KOPT-K1 (cell line): ENCODE data around the gene EIF2S2.

ENCODE experiments used
- H3K27ac ChIP-seq: fragments of 200-600 bp; sonication (generic); 2 replicates; pipeline ENCODE4 v1.5.1; 2016; ENCODE audit warnings: antibody characterized with exemption, mild to moderate bottlenecking, low read depth, low read length; ENCODE audit not compliant: poor library complexity, severe bottlenecking
- H3K36me3 ChIP-seq: fragments of 200-600 bp; sonication (generic); 2 replicates; pipeline ENCODE4 v1.5.1; 2017; ENCODE audit warnings: antibody characterized with exemption, mild to moderate bottlenecking, low read length, moderate library complexity; ENCODE audit not compliant: insufficient read depth
- H3K9me3 ChIP-seq: fragments of 200-600 bp; sonication (generic); 2 replicates; pipeline ENCODE4 v1.5.1; 2017; ENCODE audit warnings: antibody characterized with exemption, low read length, mild to moderate bottlenecking; ENCODE audit not compliant: insufficient read depth, poor library complexity, severe bottlenecking

Gene EIF2S2

GRCh38 chr20:34088305-34089174 is 23.5 kb downstream of the EIF2S2 start:
- no peaks in the 10 kb centered on the region for H3K9me3 ChIP-seq
- H3K27ac ChIP-seq, result no peak overlapping the region
- H3K36me3 ChIP-seq, result peaks cover 99% of the 10 kb centered on the region

GRCh38 chr20:34085544-34086040 is 26.5 kb downstream of the EIF2S2 start:
- H3K9me3 ChIP-seq, result no peaks in the 10 kb centered on the region
- no peak overlapping the region for H3K27ac ChIP-seq
- H3K36me3 ChIP-seq, result peaks cover 100% of the 10 kb centered on the region

GRCh38 chr20:34084227-34084923 is 27.7 kb downstream of the EIF2S2 start:
- peaks cover 100% of the 10 kb centered on the region for H3K36me3 ChIP-seq
- H3K9me3 ChIP-seq, result no peaks in the 10 kb centered on the region
- peak overlapping the region; percentile 8 for H3K27ac ChIP-seq

DNA sequence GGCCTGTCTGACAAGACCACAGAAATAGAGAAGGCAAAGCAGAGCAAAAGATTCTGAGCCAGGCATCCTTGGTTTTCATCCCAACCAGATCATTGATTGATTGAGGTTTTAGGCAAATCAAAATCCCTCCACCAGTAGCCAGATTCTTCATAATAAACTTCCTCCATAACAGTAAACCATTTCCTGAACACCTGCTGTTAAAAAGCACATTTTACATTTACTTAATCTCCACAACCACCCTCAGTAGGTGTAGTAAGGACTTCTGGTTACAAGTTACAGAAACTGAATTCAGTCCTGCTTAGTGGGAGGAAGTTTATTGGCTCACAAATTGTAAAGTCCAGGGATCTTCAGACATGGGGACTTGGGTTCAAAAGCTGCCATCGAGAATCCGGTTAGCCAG is 28.3 kb downstream of the EIF2S2 start:
- no peaks in the 10 kb centered on the region for H3K9me3 ChIP-seq
- peaks cover 100% of the 10 kb centered on the region for H3K36me3 ChIP-seq
- peak overlapping the region; percentile 8 for H3K27ac ChIP-seq

- Histone ChIP-seq H3K27ac (peak overlapping the region; percentile 8), H3K9me3 (no peaks in the 10 kb centered on the region), H3K36me3 (peaks cover 100% of the 10 kb centered on the region)
Observed at GRCh38 chr20:34083137-34083536, 28.9 kb downstream of the EIF2S2 start.

DNA sequence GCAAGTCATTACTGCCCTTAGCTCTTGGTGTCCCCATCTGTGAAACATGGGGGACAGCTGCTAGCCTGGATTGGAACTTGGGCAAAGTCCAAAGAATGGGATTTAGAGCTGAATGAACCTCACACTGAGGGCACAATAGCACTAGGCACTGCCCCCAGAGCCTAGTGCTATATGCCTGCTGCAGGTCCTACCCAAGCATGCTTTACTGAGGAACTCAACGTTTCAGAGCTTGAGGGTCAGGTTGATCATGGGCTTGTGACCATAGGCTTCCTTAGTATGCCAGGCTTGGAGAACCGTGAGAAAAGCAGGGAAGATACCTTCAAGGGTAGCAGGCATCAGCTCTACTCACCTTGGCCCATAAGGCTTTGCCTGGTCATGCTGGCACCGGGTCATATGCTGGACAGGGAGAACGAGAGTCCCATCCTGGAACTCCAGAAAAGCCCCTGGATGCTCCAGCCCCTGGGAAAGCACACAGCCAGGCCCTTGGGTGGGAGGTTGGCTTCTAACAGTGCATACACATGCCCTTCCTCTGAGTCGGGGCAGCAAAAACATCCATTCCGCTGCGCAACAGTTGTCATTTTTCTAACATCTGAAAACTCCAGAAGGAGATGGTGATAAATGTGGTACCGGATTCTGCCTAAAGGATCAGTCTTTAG is 29.7 kb downstream of the EIF2S2 start:
- H3K27ac ChIP-seq, result no peak overlapping the region

GRCh38 chr20:34079818-34080217 is 32.2 kb downstream of the EIF2S2 start:
- peaks cover 100% of the 10 kb centered on the region for H3K36me3 ChIP-seq
- no peak overlapping the region for H3K27ac ChIP-seq
- no peaks in the 10 kb centered on the region for H3K9me3 ChIP-seq

More for the DNA sequence above, 29.7 kb downstream of the EIF2S2 start:
- Histone ChIP-seq H3K36me3 (peaks cover 100% of the 10 kb centered on the region), H3K9me3 (no peaks in the 10 kb centered on the region)

GRCh38 chr20:34078540-34078939 is 33.5 kb downstream of the EIF2S2 start:
- H3K36me3 ChIP-seq, result peaks cover 100% of the 10 kb centered on the region
- no peak overlapping the region for H3K27ac ChIP-seq
- H3K9me3 ChIP-seq, result no peaks in the 10 kb centered on the region

DNA sequence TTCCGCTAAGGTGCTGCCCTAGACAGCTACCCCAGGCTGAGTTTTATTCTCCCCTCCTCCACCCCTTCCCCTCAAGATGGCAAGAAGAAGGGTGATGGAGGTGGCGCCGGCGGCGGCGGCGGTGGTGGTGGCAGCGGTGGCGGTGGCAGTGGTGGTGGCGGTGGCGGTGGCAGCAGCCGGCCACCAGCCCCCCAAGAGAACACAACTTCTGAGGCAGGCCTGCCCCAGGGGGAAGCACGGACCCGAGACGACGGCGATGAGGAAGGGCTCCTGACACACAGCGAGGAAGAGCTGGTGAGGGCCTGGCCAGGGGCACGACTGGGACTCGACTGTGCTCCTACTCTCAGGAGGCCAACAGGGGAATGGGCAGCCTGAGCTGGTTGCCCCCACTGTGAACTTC is 35.1 kb downstream of the EIF2S2 start:
- Histone ChIP-seq H3K27ac (no peak overlapping the region), H3K36me3 (peaks cover 100% of the 10 kb centered on the region), H3K9me3 (no peaks in the 10 kb centered on the region)

- Histone ChIP-seq H3K9me3 (no peaks in the 10 kb centered on the region), H3K27ac (no peak overlapping the region), H3K36me3 (peaks cover 100% of the 10 kb centered on the region)
Observed at GRCh38 chr20:34075647-34076046, 36.4 kb downstream of the EIF2S2 start.

DNA sequence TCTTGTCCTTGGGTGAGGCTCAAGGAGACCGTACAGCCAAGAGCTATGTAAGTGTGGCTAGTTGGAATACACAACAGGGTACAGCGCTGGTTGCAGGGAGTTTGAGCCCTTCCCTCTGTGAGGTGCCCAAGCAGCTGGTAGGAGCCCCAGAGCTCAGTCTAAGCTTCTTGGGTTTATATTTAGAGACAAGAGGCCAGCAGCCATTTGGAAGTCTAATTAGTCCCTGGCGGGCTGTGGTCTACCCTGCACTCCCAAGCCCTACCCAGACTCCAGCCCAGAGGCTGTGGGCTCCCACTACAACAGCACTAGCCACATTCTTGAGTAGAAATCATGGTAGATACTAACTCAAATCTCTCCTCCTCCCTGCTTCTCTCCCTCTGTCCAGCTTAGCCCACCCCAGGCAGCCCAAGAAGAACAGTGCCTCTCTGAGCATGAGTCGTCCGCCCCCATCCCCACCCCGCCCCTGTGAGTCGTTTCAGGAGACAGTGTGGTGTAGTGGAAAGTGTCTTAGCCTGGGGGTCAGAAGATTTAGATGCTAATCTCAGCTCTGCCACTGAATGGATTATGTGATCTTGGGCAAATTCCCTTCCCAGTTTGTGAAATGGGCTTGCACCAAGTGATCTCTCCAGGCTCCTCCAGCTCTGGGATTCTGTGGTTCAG is 37.8 kb downstream of the EIF2S2 start:
- H3K27ac ChIP-seq, result no peak overlapping the region
- H3K9me3 ChIP-seq, result no peaks in the 10 kb centered on the region
- peaks cover 94% of the 10 kb centered on the region for H3K36me3 ChIP-seq

- no peaks in the 10 kb centered on the region for H3K9me3 ChIP-seq
- peaks cover 94% of the 10 kb centered on the region for H3K36me3 ChIP-seq
- no peak overlapping the region for H3K27ac ChIP-seq
Observed at GRCh38 chr20:34072778-34073177, 39.3 kb downstream of the EIF2S2 start.

DNA sequence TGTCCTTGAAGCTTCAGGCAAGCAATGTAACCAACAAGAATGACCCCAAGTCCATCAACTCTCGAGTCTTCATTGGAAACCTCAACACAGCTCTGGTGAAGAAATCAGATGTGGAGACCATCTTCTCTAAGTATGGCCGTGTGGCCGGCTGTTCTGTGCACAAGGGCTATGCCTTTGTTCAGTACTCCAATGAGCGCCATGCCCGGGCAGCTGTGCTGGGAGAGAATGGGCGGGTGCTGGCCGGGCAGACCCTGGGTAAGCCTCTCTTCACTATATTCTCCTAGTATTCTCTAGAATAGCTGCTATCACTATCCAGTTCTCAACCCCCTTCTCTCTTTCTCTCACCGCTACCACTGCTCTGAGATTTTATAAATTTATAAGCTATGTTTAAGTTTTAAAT is 40.0 kb downstream of the EIF2S2 start:
- H3K36me3 ChIP-seq, result peaks cover 87% of the 10 kb centered on the region
- no peak overlapping the region for H3K27ac ChIP-seq
- H3K9me3 ChIP-seq, result no peaks in the 10 kb centered on the region

DNA sequence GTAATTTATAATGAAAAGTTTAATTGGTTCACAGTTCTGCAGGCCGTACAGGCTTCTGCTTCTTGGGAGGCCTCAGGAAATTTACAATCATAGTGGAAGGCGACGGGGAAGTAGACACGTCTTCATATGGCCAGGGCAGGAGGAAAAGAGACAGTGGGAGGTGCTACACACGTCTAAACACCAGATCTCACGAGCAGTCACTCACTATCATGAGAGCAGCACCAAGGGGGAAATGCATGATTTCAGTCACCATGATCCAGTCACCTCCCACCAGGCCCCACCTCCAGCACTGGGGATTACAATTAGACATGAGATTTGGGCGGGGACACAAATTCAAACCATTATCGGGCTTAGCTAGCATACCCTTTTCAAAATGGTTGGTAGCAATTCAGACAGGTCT is 41.2 kb downstream of the EIF2S2 start:
- Histone ChIP-seq H3K36me3 (peaks cover 85% of the 10 kb centered on the region), H3K9me3 (no peaks in the 10 kb centered on the region), H3K27ac (no peak overlapping the region)

DNA sequence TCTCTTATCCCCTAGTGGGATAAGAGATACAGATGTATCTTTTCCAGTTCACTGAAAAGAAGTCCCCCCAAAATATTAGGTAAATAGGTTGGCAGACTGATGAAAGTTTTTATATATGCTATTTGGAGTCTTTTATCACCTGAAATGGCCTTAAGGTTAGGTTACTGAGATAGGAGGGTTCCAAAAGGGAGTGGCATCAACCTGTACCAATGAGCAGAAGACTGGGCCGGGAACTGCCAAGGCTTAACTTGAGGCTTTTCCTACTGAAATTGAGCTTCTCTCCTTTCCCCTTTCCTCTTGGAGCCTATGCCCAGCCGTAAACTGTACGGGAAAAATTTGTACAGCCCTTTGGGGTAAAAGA is 42.0 kb downstream of the EIF2S2 start:
- no peak overlapping the region for H3K27ac ChIP-seq
- H3K36me3 ChIP-seq, result peaks cover 85% of the 10 kb centered on the region
- no peaks in the 10 kb centered on the region for H3K9me3 ChIP-seq
